Measurements from ENCODE around the gene WDR88. TPM values are rescaled to one million over a fixed set of nuclear protein-coding genes. Genes with fewer than 3 reads are reported as not detected.

The WDR88 gene
- polyA plus RNA-seq, 2 of the 4 experiments (the other 2 are of a cell fraction), result 0.04 TPM; not detected in 1

GRCh38 chr19:33175156-33175782 lies 43.4 kb downstream of the WDR88 start:
- no peak overlapping the region; the same call in 2 of the 3 replicates for H3K4me3 ChIP-seq

DNA sequence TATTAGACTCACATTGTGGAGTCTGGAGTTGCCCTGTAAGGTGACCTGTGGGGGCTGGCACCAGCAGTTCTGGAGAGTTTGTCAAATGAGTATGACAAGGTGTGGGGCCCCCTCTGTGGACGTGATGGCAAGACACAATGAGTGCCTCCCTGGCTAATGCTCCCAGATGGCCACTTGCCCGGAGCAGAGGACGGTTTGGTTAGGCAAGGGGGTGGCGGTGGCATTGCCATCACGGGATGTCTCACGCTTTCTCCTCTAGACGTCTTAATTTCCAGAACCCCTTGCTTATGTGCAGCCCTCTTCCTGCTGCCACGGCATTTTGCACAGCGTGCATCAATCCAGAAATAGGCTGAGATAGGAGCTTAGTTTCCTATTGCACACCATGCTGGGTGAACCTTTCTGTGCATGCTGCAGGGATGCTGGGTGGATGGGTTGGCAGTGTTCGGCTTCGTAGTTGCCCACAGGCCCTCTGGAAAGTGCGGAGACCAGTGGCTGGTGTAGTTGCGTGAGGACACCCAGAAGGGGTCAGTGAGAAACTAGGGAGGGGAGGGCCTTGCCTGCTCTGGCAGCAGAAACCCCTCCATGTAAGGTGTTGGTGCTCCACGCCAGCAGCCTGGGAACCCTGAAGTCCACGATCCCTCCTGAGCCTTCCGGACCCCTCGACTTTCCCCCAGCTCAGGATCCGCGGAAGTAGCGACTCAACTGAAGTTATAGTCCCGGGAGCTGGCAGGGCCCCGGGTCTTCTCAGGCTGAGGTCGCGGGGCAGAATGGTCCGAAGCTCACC lies 44.2 kb downstream of the WDR88 start:
- H3K27ac ChIP-seq, result peak overlapping the region; percentile 89 to 91
- 19% methylated on average over 25 of the region's 25 CpGs for WGBS (ENCODE audit: missing lambda C conversion rate)
- FAIRE-seq (peak; percentile 54), ATAC-seq (peak; percentile 15 to 21), DNase-seq (ENCODE audit: low read depth in 1 of 2, low spot score in 1 of 2) (peak; percentile 75 to 82)
- H3K4me1 ChIP-seq, result peaks cover 27% of the 10 kb centered on the region
- CTCF ChIA-PET, result interaction anchor here (0.8 to 16.8 kb wide), 29 partner anchors 15 to 241 kb away, joined by 3 to 279 read pairs (median 5); partner anchors contain the start of genes CEBPA, CEP89, FAAP24 and LRP3
- peak overlapping the region; percentile 90 for H3K4me2 ChIP-seq
- POLR2A ChIA-PET, result interaction anchor here (0.5 to 3.1 kb wide), 38 partner anchors 10 to 1252 kb away, joined by 3 to 28 read pairs (median 5); partner anchors contain the start of genes ANKRD27, CEBPA, CEBPG and CEP89
- peak overlapping the region; percentile 65 for H3K4me3 ChIP-seq
- TF ChIP-seq CBX2 (IDR thresholded peaks at IDR 0.05; ENCODE audit: borderline replicate concordance, low read depth), result no peak
- TF ChIP-seq PHF8 (IDR thresholded peaks at IDR 0.05; ENCODE audit: borderline replicate concordance, low read depth), result no peak; the same call in 1 of the 2 replicates
- 0 out of 2 replicates have a peak, but pooled peaks have one; percentile 2 for TF ChIP-seq GATA3 (IDR thresholded peaks at IDR 0.05; ENCODE audit: borderline replicate concordance)
- TF ChIP-seq RARB (CRISPR knock-in tag; IDR thresholded peaks at IDR 0.05), result no peak
- no peak for TF ChIP-seq HOXA7 (CRISPR knock-in tag; IDR thresholded peaks at IDR 0.05)
- no peak for TF ChIP-seq ESRRA (IDR thresholded peaks at IDR 0.05; ENCODE audit: borderline replicate concordance, low read length)
- peak; percentile 13; the same call in 1 of the 2 replicates for TF ChIP-seq MAX (IDR thresholded peaks at IDR 0.05)
- TF ChIP-seq HDAC2 (IDR thresholded peaks at IDR 0.05), result no peak
- TF ChIP-seq, protein P1, sequence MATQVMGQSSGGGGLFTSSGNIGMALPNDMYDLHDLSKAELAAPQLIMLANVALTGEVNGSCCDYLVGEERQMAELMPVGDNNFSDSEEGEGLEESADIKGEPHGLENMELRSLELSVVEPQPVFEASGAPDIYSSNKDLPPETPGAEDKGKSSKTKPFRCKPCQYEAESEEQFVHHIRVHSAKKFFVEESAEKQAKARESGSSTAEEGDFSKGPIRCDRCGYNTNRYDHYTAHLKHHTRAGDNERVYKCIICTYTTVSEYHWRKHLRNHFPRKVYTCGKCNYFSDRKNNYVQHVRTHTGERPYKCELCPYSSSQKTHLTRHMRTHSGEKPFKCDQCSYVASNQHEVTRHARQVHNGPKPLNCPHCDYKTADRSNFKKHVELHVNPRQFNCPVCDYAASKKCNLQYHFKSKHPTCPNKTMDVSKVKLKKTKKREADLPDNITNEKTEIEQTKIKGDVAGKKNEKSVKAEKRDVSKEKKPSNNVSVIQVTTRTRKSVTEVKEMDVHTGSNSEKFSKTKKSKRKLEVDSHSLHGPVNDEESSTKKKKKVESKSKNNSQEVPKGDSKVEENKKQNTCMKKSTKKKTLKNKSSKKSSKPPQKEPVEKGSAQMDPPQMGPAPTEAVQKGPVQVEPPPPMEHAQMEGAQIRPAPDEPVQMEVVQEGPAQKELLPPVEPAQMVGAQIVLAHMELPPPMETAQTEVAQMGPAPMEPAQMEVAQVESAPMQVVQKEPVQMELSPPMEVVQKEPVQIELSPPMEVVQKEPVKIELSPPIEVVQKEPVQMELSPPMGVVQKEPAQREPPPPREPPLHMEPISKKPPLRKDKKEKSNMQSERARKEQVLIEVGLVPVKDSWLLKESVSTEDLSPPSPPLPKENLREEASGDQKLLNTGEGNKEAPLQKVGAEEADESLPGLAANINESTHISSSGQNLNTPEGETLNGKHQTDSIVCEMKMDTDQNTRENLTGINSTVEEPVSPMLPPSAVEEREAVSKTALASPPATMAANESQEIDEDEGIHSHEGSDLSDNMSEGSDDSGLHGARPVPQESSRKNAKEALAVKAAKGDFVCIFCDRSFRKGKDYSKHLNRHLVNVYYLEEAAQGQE (IDR thresholded peaks at IDR 0.05), result no peak
- TF ChIP-seq NPAS2 (CRISPR knock-in tag; IDR thresholded peaks at IDR 0.05; ENCODE audit: borderline replicate concordance), result no peak
- TF ChIP-seq JUN (IDR thresholded peaks at IDR 0.05), result no peak
- H3K9me3 ChIP-seq, result no peaks in the 10 kb centered on the region

More at GRCh38 chr19:33175156-33175782, 43.4 kb downstream of the WDR88 start:
- Histone ChIP-seq H3K27ac (peak overlapping the region in 1 of 2 experiments; percentile 91; a peak in 2 of 6 replicates), H3K9me3 (no peaks in the 10 kb centered on the region), H3K4me2 (peak overlapping the region; percentile 90), H3K4me1 (peaks cover 27% of the 10 kb centered on the region)
- 94% methylated on average over 10 of the region's 10 CpGs for WGBS (ENCODE audit: missing lambda C conversion rate)
- DNase-seq (ENCODE audit: low read depth in 1 of 2, low spot score in 1 of 2), result no peak
- CTCF ChIA-PET, result interaction anchor here (1.2 to 16.8 kb wide), 9 partner anchors 14 to 127 kb away, joined by 3 to 279 read pairs (median 12); partner anchors contain the start of genes CEBPA and LRP3
- POLR2A ChIA-PET, result interaction anchor here (1.7 to 3.1 kb wide), 8 partner anchors 9 to 199 kb away, joined by 3 to 28 read pairs (median 19); partner anchors contain the start of gene CEBPG
- TF ChIP-seq RAD21 (conservative IDR thresholded peaks at IDR 0.05 in 1 of 2, IDR thresholded peaks at IDR 0.05 in 1 of 2) (no peak), TP53 (CRISPR knock-in tag; IDR thresholded peaks at IDR 0.05) (no peak), NPAS2 (CRISPR knock-in tag; IDR thresholded peaks at IDR 0.05; ENCODE audit: borderline replicate concordance) (no peak), CBX2 (IDR thresholded peaks at IDR 0.05; ENCODE audit: borderline replicate concordance, low read depth) (no peak), KDM5A (IDR thresholded peaks at IDR 0.05) (no peak), RFX5 (IDR thresholded peaks at IDR 0.05) (no peak), HOXB13 (CRISPR knock-in tag; IDR thresholded peaks at IDR 0.05; ENCODE audit: low read depth) (no peak), POLR2AphosphoS2 (conservative IDR thresholded peaks at IDR 0.05; ENCODE audit: low read length) (no peak), FOXS1 (CRISPR knock-in tag; IDR thresholded peaks at IDR 0.05) (no peak), RNF2 (IDR thresholded peaks at IDR 0.05; ENCODE audit: borderline replicate concordance, low read depth) (no peak), EHMT2 (IDR thresholded peaks at IDR 0.05; ENCODE audit: low read depth) (no peak), HDAC2 (IDR thresholded peaks at IDR 0.05) (no peak), ELK1 (IDR thresholded peaks at IDR 0.05; ENCODE audit: low read depth, low read length) (no peak), EP300 (IDR thresholded peaks at IDR 0.05) (no peak)
- no peak for ATAC-seq
- no peak for FAIRE-seq

All from A549 (cell line).